HAP-1 (cell line): ENCODE data around the gene NMU.
A peak's percentile ranks its signal among the peaks of the same experiment; 100 is the strongest.
"Not testable (repeated sequence)": the region's sequence is repeated elsewhere in the genome, so short reads cannot be mapped to it uniquely, and the experiment has no call there.

Experiments
- DNase-seq, 2 experiments: peaks; one replicate each; pipeline ENCODE4 v3.0.0-alpha.2; 2016 to 2020; ENCODE audit warnings: low spot score in 2 of 2
- H3K27me3 ChIP-seq: fragments of 250-450 bp; sonication (Bioruptor Pico); 2 replicates; pipeline ENCODE4 v1.5.1; 2020; ENCODE audit warnings: low read depth, mild to moderate bottlenecking, moderate library complexity
- H3K36me3 ChIP-seq: fragments of 250-450 bp; sonication (Bioruptor Pico); replicated peaks from 2 replicates; pipeline ENCODE4 v1.5.1; 2020; ENCODE audit warnings: mild to moderate bottlenecking
- H3K4me1 ChIP-seq: fragments of 250-450 bp; sonication (Bioruptor Pico); 2 replicates; pipeline ENCODE4 v1.5.1; 2020; ENCODE audit warnings: mild to moderate bottlenecking
- H3K4me3 ChIP-seq: fragments of 250-450 bp; sonication (Bioruptor Pico); 2 replicates; pipeline ENCODE4 v1.5.1; 2020; ENCODE audit warnings: mild to moderate bottlenecking, moderate library complexity
- H3K9me3 ChIP-seq: fragments of 250-450 bp; sonication (Bioruptor Pico); 2 replicates; pipeline ENCODE4 v1.5.1; 2020; ENCODE audit warnings: mild to moderate bottlenecking, moderate library complexity
- in situ Hi-C: fragments of 300-500 bp; cut with MboI; formaldehyde crosslinking; loops from 3 replicates; pipeline ENCODE4 v1.14.3; 2020; ENCODE audit warnings: low sequenced_read_pairs, inconsistent platforms, mixed read lengths

The NMU gene, protein sequence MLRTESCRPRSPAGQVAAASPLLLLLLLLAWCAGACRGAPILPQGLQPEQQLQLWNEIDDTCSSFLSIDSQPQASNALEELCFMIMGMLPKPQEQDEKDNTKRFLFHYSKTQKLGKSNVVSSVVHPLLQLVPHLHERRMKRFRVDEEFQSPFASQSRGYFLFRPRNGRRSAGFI

DNA sequence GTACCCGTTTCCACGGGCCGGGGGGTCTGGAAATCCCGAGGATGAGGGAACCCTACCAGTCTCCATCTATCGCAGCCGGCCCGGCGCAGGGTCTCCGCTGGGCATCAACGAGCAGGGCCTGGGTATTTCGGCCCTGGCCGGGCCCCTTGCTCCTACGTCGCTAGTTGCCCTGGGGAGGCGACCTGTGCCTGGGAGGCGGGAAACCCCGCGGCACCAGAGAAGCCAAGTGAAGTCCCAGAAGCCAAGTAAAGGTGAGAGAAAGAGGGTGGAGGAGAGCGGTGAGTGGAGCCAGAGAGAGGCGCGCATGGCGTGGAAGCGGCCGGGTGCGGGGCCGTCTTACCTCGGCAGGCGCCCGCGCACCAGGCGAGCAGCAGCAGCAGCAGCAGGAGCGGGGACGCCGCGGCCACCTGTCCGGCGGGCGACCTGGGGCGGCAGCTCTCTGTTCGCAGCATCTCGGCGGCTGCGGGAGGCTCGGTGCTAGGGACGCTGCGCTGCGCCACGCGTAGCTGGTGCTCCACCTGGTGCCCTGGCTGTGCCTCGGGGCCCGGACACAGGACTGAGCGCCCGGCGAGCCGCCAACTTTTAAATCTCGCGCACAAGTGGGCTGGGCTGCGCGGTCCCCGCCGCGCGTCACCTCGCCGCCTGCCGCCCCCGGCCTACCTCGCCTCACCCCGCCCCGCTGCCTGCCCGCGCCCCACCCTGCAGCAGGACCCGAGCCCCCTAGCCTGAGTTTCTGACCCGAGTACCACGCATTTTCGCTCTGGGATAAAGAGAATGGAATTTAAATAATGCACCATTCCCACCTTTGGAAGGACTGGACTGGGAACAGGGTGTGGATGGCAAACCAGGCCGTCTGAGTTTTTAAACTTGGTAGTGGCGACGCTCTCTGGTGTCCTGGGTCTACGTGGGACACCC lies at the start of gene NMU:
Gene NMU, minus strand, starts transcription at position 558 of the 915 bp plus-strand sequence. Its CDS starts 106 bp downstream, at position 452.
- in situ Hi-C loops: no loop called here
- peaks cover 31% of the 10 kb centered on the region for H3K4me1 ChIP-seq
- H3K36me3 ChIP-seq: 0 out of 2 replicates have a peak, but pooled peaks cover 2% of the 10 kb centered on the region
- H3K9me3 ChIP-seq: no peaks in the 10 kb centered on the region
- peak within 1 kb of the TSS; percentile 58 for H3K4me3 ChIP-seq
- H3K27me3 ChIP-seq: no peaks in the 10 kb centered on the region
- DNase-seq: peak; percentile 54 to 84

DNA sequence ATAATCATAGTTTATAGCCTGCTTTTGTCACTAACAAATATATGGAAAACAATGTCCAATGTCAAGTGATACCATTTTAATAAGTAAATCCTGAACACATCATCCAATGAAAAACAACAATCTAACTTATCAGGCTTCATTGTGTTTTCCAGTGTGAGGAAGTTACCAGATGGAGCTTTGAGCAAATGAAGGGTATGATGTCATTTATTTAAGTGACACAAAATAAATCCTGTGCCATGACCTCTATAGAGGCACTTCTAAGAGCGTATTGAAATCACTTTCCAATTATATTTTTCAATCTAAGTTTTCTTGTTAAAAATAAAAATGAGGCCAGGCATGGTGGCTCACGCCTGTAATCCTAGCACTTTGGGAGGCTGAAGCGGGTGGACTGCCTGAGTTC lies 48.2 kb upstream of the NMU start:
- H3K4me3 ChIP-seq: no peak overlapping the region
- H3K9me3 ChIP-seq: no peaks in the 10 kb centered on the region
- H3K4me1 ChIP-seq: no peaks in the 10 kb centered on the region
- in situ Hi-C loops: no loop called here
- no peaks in the 10 kb centered on the region for H3K27me3 ChIP-seq
- DNase-seq: no peak
- H3K36me3 ChIP-seq: no peaks in the 10 kb centered on the region

DNA sequence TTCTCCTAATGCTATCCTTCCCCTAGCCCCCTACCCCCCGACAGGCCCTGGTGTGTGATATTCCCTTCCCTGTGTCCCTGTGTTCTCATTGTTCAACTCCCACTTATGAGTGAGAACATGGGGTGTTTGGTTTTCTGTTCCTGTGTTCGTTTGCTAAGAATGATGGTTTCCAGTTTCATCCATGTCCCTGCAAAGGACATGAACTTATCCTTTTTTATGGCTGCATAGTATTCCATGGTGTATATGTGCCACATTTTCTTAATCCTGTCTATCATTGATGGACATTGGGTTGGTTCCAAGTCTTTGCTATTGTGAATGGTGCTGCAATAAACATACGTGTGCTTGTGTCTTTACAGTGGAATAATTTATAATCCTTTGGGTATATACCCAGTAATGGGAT lies 46.7 kb upstream of the NMU start:
- H3K4me1 ChIP-seq, H3K36me3 ChIP-seq, H3K9me3 ChIP-seq, in situ Hi-C loops, H3K4me3 ChIP-seq, H3K27me3 ChIP-seq, DNase-seq: not testable (repeated sequence)

DNA sequence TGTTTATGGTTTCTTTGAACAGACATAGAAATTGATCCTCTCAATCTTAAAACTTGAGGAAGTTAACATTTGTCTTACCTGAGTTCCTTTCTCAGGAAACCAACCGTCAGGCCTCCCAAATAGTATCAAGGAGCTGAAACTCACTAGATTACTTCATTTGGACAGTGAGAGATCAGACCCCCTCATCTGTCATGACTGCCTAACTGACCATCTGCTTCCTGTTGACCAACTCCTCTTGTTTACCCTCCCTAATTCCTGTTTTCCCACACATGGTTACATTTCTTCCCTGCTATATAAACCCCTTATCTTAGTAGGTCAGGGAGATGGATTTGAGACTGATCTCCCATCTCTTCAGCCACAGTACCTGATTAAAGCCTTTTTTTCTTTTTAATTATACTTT lies 46.2 kb upstream of the NMU start:
- no peak overlapping the region for H3K4me3 ChIP-seq
- H3K4me1 ChIP-seq: no peaks in the 10 kb centered on the region
- no peaks in the 10 kb centered on the region for H3K36me3 ChIP-seq
- peaks cover 2% of the 10 kb centered on the region; the same call in 1 of the 2 replicates for H3K27me3 ChIP-seq
- DNase-seq: no peak
- no peaks in the 10 kb centered on the region for H3K9me3 ChIP-seq
- in situ Hi-C loops: no loop called here

DNA sequence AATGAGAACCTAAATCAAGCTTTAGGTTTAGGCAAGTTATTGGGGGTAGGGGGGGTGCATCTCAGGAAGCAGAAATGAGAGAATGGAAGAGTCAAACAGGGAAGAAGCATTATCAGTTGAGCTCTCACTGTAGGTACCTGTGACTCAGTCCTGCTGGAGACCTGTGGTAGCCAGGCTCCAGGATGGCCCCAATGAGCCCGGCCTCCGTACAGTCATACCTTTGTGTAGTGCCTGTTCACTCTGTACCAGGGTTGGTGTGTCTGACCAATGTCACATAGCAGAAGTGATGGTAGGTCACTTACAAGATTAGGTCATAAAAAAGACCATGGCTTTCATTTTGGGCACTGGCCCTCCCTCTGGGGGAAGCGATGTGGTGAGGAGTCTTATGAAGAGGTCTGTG lies 45.3 kb upstream of the NMU start:
- H3K36me3 ChIP-seq: no peaks in the 10 kb centered on the region
- H3K4me3 ChIP-seq: no peak overlapping the region
- peaks cover 2% of the 10 kb centered on the region; the same call in 1 of the 2 replicates for H3K27me3 ChIP-seq
- in situ Hi-C loops: no loop called here
- H3K4me1 ChIP-seq: no peaks in the 10 kb centered on the region; the same call in 1 of the 2 replicates
- no peak for DNase-seq
- H3K9me3 ChIP-seq: no peaks in the 10 kb centered on the region

DNA sequence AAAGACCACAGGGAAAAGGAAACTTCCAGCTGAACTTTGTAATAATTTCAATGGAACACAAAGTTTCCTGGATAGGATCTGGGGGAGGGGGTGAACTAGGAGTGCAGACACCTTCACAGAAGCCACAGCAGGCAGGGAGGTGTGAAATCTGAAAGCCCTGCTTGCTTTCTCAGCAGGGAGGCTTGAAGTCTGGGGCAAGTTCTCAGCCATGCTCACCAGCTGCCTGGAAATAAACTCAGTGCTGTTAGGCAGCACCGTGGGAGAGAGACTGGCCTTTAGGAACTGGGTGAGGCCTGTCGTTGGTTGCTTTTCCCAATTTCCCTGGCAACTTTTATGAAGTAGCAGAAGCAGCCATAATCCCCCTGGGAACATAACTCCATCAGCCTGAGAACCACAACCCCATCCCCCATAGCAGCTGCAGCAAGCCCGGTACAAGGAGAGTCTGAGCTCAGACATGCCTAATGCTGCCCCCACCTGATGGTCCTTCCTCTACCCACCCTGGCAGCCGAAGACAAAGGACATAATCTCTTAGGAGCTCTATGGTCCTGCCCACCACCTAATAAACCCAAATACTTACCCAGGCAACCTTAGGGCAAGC lies 39.2 kb upstream of the NMU start:
- H3K36me3 ChIP-seq: no peaks in the 10 kb centered on the region
- no peaks in the 10 kb centered on the region; the same call in 1 of the 2 replicates for H3K4me1 ChIP-seq
- DNase-seq: peak in 1 of 2 experiments; percentile 23
- in situ Hi-C loops: no loop called here
- H3K9me3 ChIP-seq: no peaks in the 10 kb centered on the region
- H3K27me3 ChIP-seq: peaks cover 2% of the 10 kb centered on the region; the same call in 1 of the 2 replicates
- H3K4me3 ChIP-seq: no peak overlapping the region

DNA sequence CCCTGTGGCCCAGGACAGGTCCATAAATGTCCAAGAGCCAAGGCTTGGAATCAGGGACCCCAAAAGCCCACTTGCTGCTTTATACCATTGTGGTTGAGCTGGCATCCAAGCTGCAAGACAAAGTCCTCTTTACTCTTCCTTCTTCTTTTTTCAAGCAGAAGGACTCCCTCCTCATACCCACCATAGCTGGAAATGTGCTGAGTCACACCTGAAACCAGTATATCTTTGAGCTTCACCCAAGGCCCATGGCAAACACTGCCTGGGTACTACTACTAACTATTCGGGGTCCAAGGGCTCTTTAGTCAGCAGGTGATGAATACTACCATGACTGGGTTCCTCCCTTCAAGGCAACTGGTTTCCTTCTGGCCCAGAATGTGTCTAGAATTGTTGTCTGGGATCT lies 37.3 kb upstream of the NMU start:
- H3K4me3 ChIP-seq: no peak overlapping the region
- H3K9me3 ChIP-seq: no peaks in the 10 kb centered on the region
- peaks cover under 1% of the 10 kb centered on the region; the same call in 1 of the 2 replicates for H3K27me3 ChIP-seq
- no peaks in the 10 kb centered on the region; the same call in 1 of the 2 replicates for H3K4me1 ChIP-seq
- no peak for DNase-seq
- in situ Hi-C loops: no loop called here
- no peaks in the 10 kb centered on the region for H3K36me3 ChIP-seq

DNA sequence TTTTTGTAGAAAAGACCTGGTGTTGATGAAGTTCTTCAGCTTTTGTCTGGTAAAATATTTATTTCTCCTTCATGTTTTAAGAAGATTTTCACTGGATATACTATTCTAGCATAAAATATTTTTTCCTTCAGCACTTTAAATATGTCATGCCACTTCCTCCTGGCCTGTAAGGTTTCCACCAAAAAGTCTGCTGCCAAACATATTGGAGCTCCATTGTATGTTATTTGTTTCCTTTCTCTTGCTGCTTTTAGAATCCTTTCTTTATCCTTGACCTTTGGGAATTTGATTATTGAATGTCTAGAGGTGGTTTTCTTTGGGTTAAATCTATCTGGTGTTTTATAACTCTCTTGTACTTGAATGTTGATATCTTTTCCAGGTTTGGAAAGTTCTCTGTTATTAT lies 35.6 kb upstream of the NMU start:
- Histone ChIP-seq H3K27me3 (no peaks in the 10 kb centered on the region), H3K4me3 (no peak overlapping the region), H3K9me3 (no peaks in the 10 kb centered on the region), H3K36me3 (no peaks in the 10 kb centered on the region), H3K4me1 (no peaks in the 10 kb centered on the region; the same call in 1 of the 2 replicates)
- in situ Hi-C loops: no loop called here
- no peak for DNase-seq

DNA sequence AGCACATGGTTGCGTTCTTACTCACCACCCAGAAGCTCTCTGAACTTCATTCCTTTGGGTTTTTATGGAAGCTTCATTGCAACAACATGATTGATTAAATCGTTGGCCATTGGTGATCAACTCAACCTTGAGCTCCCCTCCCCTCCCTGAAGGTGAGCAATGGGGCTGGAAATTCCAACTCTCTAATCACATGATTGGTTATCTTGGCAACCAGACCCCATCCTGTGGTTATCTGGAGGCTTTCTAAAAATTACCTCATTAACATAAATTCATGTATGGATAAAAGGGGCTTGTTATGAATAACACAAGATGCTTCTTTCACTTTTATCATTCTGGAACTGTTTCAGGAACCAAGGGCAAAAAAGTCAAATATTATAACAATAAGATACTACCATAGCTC lies 34.6 kb upstream of the NMU start:
- no peak for DNase-seq
- in situ Hi-C loops: no loop called here

DNA sequence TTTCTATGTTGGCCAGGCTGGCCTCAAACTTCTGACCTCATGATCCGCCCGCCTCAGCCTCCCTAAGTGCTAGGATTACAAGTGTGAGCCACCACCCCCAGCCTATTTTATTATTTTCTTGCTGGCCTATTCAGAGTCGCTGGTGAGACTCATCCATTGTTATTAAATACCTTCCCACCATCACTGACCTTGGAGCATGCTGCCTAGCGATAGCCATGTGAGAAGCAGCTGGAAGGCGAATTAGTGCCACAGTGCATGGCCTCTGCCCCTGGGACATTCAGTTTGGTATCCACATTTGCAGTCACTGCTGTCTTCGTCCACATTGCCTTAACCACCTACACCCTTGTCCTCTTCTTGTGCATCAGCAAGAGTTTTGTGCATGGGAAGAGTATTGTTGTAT lies 32.4 kb upstream of the NMU start:
- in situ Hi-C loops: no loop called here
- Histone ChIP-seq H3K27me3 (no peaks in the 10 kb centered on the region), H3K9me3 (no peaks in the 10 kb centered on the region), H3K4me1 (no peaks in the 10 kb centered on the region), H3K4me3 (no peak overlapping the region), H3K36me3 (no peaks in the 10 kb centered on the region)
- DNase-seq: no peak

More for the DNA sequence above, 34.6 kb upstream of the NMU start:
- Histone ChIP-seq H3K4me3 (no peak overlapping the region), H3K4me1 (no peaks in the 10 kb centered on the region), H3K27me3 (no peaks in the 10 kb centered on the region), H3K36me3 (no peaks in the 10 kb centered on the region), H3K9me3 (no peaks in the 10 kb centered on the region)

DNA sequence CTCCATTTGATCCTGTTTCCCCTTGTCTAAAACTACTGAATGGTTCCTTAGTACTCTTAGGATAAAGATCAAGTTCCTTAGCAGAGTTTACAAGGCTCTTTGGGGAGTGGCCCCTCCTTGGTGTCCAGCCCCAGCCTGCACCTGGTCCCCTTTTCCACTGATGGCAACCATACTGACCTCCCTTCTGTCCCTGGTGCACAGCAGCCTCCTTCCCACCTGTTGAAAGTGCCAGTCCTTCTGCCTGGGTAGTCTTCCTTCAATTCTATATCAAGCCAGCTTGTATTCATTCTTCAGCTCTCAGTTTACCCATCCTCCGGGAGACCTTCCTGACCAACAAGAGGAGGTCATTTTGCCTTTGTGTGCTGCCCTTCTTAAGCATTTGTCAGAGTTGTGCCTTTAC lies 30.4 kb upstream of the NMU start:
- H3K27me3 ChIP-seq: no peaks in the 10 kb centered on the region
- no peaks in the 10 kb centered on the region for H3K36me3 ChIP-seq
- H3K4me1 ChIP-seq: no peaks in the 10 kb centered on the region
- no peak overlapping the region for H3K4me3 ChIP-seq
- no peak for DNase-seq
- in situ Hi-C loops: no loop called here
- H3K9me3 ChIP-seq: no peaks in the 10 kb centered on the region

DNA sequence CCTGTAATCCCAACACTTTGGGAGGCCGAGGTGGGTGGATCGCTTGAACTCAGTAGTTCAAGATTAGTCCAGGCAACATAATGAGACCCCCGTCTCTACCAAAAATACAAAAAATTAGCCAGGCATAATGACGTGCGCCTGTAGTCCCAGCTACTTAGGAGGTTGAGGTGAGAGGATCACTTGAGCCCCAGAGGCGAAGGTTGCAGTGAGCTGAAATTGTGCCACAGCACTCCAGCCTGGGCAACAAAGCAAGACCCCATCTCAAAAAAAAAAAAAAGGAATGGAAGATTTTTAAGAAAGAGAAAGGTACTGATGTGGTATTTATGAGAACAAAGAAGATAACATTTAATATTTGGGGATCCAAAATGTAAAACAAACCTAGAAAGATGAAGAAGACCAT lies 27.0 kb upstream of the NMU start:
- in situ Hi-C loops: no loop called here
- Histone ChIP-seq H3K27me3 (no peaks in the 10 kb centered on the region), H3K36me3 (no peaks in the 10 kb centered on the region), H3K4me1 (no peaks in the 10 kb centered on the region), H3K4me3 (no peak overlapping the region), H3K9me3 (no peaks in the 10 kb centered on the region)
- DNase-seq: no peak

DNA sequence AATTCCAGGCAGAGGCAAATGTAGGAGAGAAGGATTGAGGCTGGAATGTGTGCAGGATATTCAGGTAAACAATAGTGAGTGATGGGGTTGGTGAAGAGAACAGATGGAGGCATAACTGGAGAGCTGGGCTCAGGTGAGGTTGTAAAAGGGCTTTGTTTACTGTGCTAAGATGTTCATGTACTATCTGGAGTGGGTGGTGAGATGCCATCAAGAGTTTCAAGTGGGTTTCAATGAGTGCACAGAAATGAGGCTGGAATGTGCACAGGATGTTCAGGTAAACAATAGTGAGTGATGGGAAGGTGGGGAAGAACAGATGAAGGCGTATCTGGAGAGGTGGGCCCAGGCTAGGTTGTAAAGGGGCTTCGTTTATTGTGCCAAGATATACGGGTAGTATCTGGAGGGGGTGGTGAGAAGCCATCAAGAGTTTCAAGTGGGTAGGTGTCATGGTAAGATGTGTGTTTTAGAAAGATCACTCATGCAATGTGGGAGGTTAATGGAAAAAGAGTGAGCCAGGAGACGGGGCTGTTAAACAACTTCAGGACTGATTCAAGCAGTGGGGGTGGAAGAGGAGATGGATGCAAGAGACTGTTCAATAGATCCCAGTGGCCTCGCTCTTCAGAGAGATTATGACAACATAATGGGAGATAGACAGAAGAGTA lies 25.4 kb upstream of the NMU start:
- in situ Hi-C loops: no loop called here
- Histone ChIP-seq H3K4me1 (no peaks in the 10 kb centered on the region), H3K9me3 (no peaks in the 10 kb centered on the region), H3K36me3 (no peaks in the 10 kb centered on the region), H3K27me3 (no peaks in the 10 kb centered on the region), H3K4me3 (no peak overlapping the region)
- no peak for DNase-seq
